ENCODE measurements around the gene TM7SF2.

Gene TM7SF2

GRCh38 chr11:65151331-65151899 lies 39.7 kb downstream of the TM7SF2 start:
- Histone ChIP-seq H3K9ac (ENCODE audit: low read length) (no peak overlapping the region), H3K36me3 (ENCODE audit: control insufficient read depth, insufficient read depth, low read length, severe bottlenecking) (no peaks in the 10 kb centered on the region)
- DNase-seq (ENCODE audit: low read depth), result no peak

GRCh38 chr11:65152122-65152521 lies 40.5 kb downstream of the TM7SF2 start:
- Histone ChIP-seq H3K4me3 (ENCODE audit: low read length) (no peak overlapping the region), H3K9ac (ENCODE audit: low read length) (no peak overlapping the region), H3K27me3 (replicated peaks; ENCODE audit: control insufficient read depth, insufficient read depth, low read length) (peaks cover 3% of the 10 kb centered on the region), H3K36me3 (ENCODE audit: control insufficient read depth, insufficient read depth, low read length, severe bottlenecking) (no peaks in the 10 kb centered on the region), H3K9me3 (ENCODE audit: control insufficient read depth, low read length) (no peaks in the 10 kb centered on the region), H3K4me1 (ENCODE audit: control insufficient read depth, insufficient read depth, low read length) (peaks cover 12% of the 10 kb centered on the region)
- peak; percentile 1 for DNase-seq (ENCODE audit: low read depth)

More at GRCh38 chr11:65151331-65151899, 39.7 kb downstream of the TM7SF2 start:
- peaks cover 12% of the 10 kb centered on the region for H3K4me1 ChIP-seq (ENCODE audit: control insufficient read depth, insufficient read depth, low read length)
- H3K9me3 ChIP-seq (ENCODE audit: control insufficient read depth, low read length), result no peaks in the 10 kb centered on the region
- no peak overlapping the region for H3K4me3 ChIP-seq (ENCODE audit: low read length)
- peaks cover 3% of the 10 kb centered on the region for H3K27me3 ChIP-seq (replicated peaks; ENCODE audit: control insufficient read depth, insufficient read depth, low read length)

- no peak for DNase-seq (ENCODE audit: low read depth)
- H3K36me3 ChIP-seq (ENCODE audit: control insufficient read depth, insufficient read depth, low read length, severe bottlenecking), result no peaks in the 10 kb centered on the region
- H3K9ac ChIP-seq (ENCODE audit: low read length), result no peak overlapping the region
- no peaks in the 10 kb centered on the region for H3K4me1 ChIP-seq (ENCODE audit: control insufficient read depth, insufficient read depth, low read length)
- peaks cover 3% of the 10 kb centered on the region for H3K27me3 ChIP-seq (replicated peaks; ENCODE audit: control insufficient read depth, insufficient read depth, low read length)
- no peak overlapping the region for H3K4me3 ChIP-seq (ENCODE audit: low read length)
- H3K9me3 ChIP-seq (ENCODE audit: control insufficient read depth, low read length), result no peaks in the 10 kb centered on the region
Observed at GRCh38 chr11:65156256-65156655, 44.6 kb downstream of the TM7SF2 start.

GRCh38 chr11:65156926-65157325 lies 45.3 kb downstream of the TM7SF2 start:
- no peak for DNase-seq (ENCODE audit: low read depth)
- H3K9ac ChIP-seq (ENCODE audit: low read length), result no peak overlapping the region
- H3K4me1 ChIP-seq (ENCODE audit: control insufficient read depth, insufficient read depth, low read length), result no peaks in the 10 kb centered on the region

GRCh38 chr11:65157336-65157735 lies 45.7 kb downstream of the TM7SF2 start:
- Histone ChIP-seq H3K4me1 (ENCODE audit: control insufficient read depth, insufficient read depth, low read length) (no peaks in the 10 kb centered on the region), H3K9ac (ENCODE audit: low read length) (no peak overlapping the region), H3K9me3 (ENCODE audit: control insufficient read depth, low read length) (no peaks in the 10 kb centered on the region), H3K4me3 (ENCODE audit: low read length) (no peak overlapping the region), H3K36me3 (ENCODE audit: control insufficient read depth, insufficient read depth, low read length, severe bottlenecking) (no peaks in the 10 kb centered on the region), H3K27me3 (replicated peaks; ENCODE audit: control insufficient read depth, insufficient read depth, low read length) (peaks cover 3% of the 10 kb centered on the region)
- DNase-seq (ENCODE audit: low read depth), result no peak

More at GRCh38 chr11:65156926-65157325, 45.3 kb downstream of the TM7SF2 start:
- H3K36me3 ChIP-seq (ENCODE audit: control insufficient read depth, insufficient read depth, low read length, severe bottlenecking), result no peaks in the 10 kb centered on the region
- H3K27me3 ChIP-seq (replicated peaks; ENCODE audit: control insufficient read depth, insufficient read depth, low read length), result peaks cover 3% of the 10 kb centered on the region
- no peak overlapping the region for H3K4me3 ChIP-seq (ENCODE audit: low read length)
- H3K9me3 ChIP-seq (ENCODE audit: control insufficient read depth, low read length), result no peaks in the 10 kb centered on the region

- Histone ChIP-seq H3K27me3 (replicated peaks; ENCODE audit: control insufficient read depth, insufficient read depth, low read length) (no peaks in the 10 kb centered on the region), H3K9me3 (ENCODE audit: control insufficient read depth, low read length) (no peaks in the 10 kb centered on the region), H3K4me3 (ENCODE audit: low read length) (no peak overlapping the region), H3K4me1 (ENCODE audit: control insufficient read depth, insufficient read depth, low read length) (no peaks in the 10 kb centered on the region), H3K9ac (ENCODE audit: low read length) (no peak overlapping the region), H3K36me3 (ENCODE audit: control insufficient read depth, insufficient read depth, low read length, severe bottlenecking) (no peaks in the 10 kb centered on the region)
- DNase-seq (ENCODE audit: low read depth), result no peak
Observed at GRCh38 chr11:65159012-65159411, 47.3 kb downstream of the TM7SF2 start.

GRCh38 chr11:65160643-65161042 lies 49.0 kb downstream of the TM7SF2 start:
- no peaks in the 10 kb centered on the region for H3K9me3 ChIP-seq (ENCODE audit: control insufficient read depth, low read length)
- no peak overlapping the region for H3K9ac ChIP-seq (ENCODE audit: low read length)
- no peaks in the 10 kb centered on the region for H3K27me3 ChIP-seq (replicated peaks; ENCODE audit: control insufficient read depth, insufficient read depth, low read length)
- peaks cover 5% of the 10 kb centered on the region for H3K4me1 ChIP-seq (ENCODE audit: control insufficient read depth, insufficient read depth, low read length)
- H3K4me3 ChIP-seq (ENCODE audit: low read length), result no peak overlapping the region
- no peaks in the 10 kb centered on the region for H3K36me3 ChIP-seq (ENCODE audit: control insufficient read depth, insufficient read depth, low read length, severe bottlenecking)
- DNase-seq (ENCODE audit: low read depth), result no peak

- H3K4me3 ChIP-seq (ENCODE audit: low read length), result no peak overlapping the region
- H3K9me3 ChIP-seq (ENCODE audit: control insufficient read depth, low read length), result no peaks in the 10 kb centered on the region
- no peaks in the 10 kb centered on the region for H3K36me3 ChIP-seq (ENCODE audit: control insufficient read depth, insufficient read depth, low read length, severe bottlenecking)
- no peak for DNase-seq (ENCODE audit: low read depth)
- peaks cover 9% of the 10 kb centered on the region for H3K4me1 ChIP-seq (ENCODE audit: control insufficient read depth, insufficient read depth, low read length)
- no peaks in the 10 kb centered on the region for H3K27me3 ChIP-seq (replicated peaks; ENCODE audit: control insufficient read depth, insufficient read depth, low read length)
- H3K9ac ChIP-seq (ENCODE audit: low read length), result no peak overlapping the region
Observed at GRCh38 chr11:65163684-65164083, 52.0 kb downstream of the TM7SF2 start.

Data from adipocyte (in vitro differentiated cells).